IMR-90 (cell line): Measurements from ENCODE around the gene NTSR1. TPM values are rescaled to one million over a fixed set of nuclear protein-coding genes. Genes with fewer than 3 reads are reported as not detected.
A peak's percentile ranks its signal among the peaks of the same experiment; 100 is the strongest.

ENCODE experiments used
- ATAC-seq: fragments of 200-7000 bp; cut with Tn5 transposase; 2 replicates; pipeline ENCODE4 v1.9.1; 2020; ENCODE audit warnings: low read depth, mild to moderate bottlenecking, moderate library complexity
- BruUV-seq: library from RNA; stranded (reverse); fragments of 400-500 nt; replicated peaks from 2 replicates; lab custom pipeline; 2021; lab: Mats Ljungman, UMichigan
- CTCF ChIA-PET: fragments of 300-600 bp; formaldehyde crosslinking; extraction: SDS; loops from one replicate; lab custom pipeline; 2021; ENCODE audit warnings: antibody characterized with exemption; lab: Yijun Ruan, JAX
- POLR2A ChIA-PET: fragments of 300-600 bp; sonication (Branson Sonifier 250); formaldehyde crosslinking; loops from one replicate; lab custom pipeline; 2022; ENCODE audit warnings: antibody characterized with exemption; ENCODE audit not compliant: unreplicated experiment; lab: Charles Lee
- DNase-seq: peaks from one replicate; pipeline ENCODE4 v3.0.0; 2013
- H2AFZ ChIP-seq: replicated peaks from 2 replicates; pipeline ENCODE3; 2013; ENCODE audit warnings: low read length, mild to moderate bottlenecking; ENCODE audit not compliant: poor library complexity
- H2AK5ac ChIP-seq: 2 replicates; pipeline ENCODE4 v1.6.1; 2013; ENCODE audit warnings: low read depth, low read length, inconsistent platforms
- H2AK9ac ChIP-seq: replicated peaks from 2 replicates; pipeline ENCODE3; 2013; ENCODE audit warnings: mild to moderate bottlenecking, low read depth, low read length, moderate library complexity; ENCODE audit not compliant: poor library complexity
- H2BK120ac ChIP-seq: 2 replicates; pipeline ENCODE4 v1.6.1; 2013; ENCODE audit warnings: low read depth, low read length, inconsistent platforms
- H2BK15ac ChIP-seq: 3 replicates; pipeline ENCODE4 v1.6.1; 2013; ENCODE audit warnings: low read depth, low read length, inconsistent platforms
- H2BK20ac ChIP-seq: 2 replicates; pipeline ENCODE4 v1.6.1; 2013; ENCODE audit warnings: low read depth, mild to moderate bottlenecking, inconsistent platforms, low read length, moderate library complexity
- H2BK5ac ChIP-seq: 2 replicates; pipeline ENCODE4 v1.6.1; 2013; ENCODE audit warnings: mild to moderate bottlenecking, low read depth, low read length, inconsistent platforms; ENCODE audit not compliant: poor library complexity, severe bottlenecking
- H3K14ac ChIP-seq: replicated peaks from 2 replicates; pipeline ENCODE4 v1.6.1; 2013; ENCODE audit warnings: low read depth, low read length, inconsistent platforms
- H3K18ac ChIP-seq: 2 replicates; pipeline ENCODE4 v1.6.1; 2013; ENCODE audit warnings: low read depth, low read length, control low read depth
- H3K23ac ChIP-seq: 2 replicates; pipeline ENCODE4 v1.6.1; 2013; ENCODE audit warnings: low read depth, low read length, inconsistent platforms
- H3K27ac ChIP-seq: 2 replicates; pipeline ENCODE4 v1.5.1; 2013; ENCODE audit warnings: mild to moderate bottlenecking, control low read depth, low read length; ENCODE audit not compliant: insufficient read depth
- H3K27me3 ChIP-seq: 2 replicates; pipeline ENCODE4 v1.6.1; 2013; ENCODE audit warnings: low read length; ENCODE audit not compliant: control insufficient read depth, insufficient read depth
- H3K36me3 ChIP-seq: 2 replicates; pipeline ENCODE4 v1.6.1; 2013; ENCODE audit warnings: low read length, mixed read lengths; ENCODE audit not compliant: control insufficient read depth, insufficient read depth
- H3K4ac ChIP-seq: 2 replicates; pipeline ENCODE4 v1.6.1; 2013; ENCODE audit warnings: low read depth, low read length, inconsistent platforms
- H3K4me1 ChIP-seq: 2 replicates; pipeline ENCODE4 v1.6.1; 2013; ENCODE audit warnings: low read length, mixed read lengths; ENCODE audit not compliant: control insufficient read depth, insufficient read depth
- H3K4me2 ChIP-seq: 2 replicates; pipeline ENCODE4 v1.6.1; 2013; ENCODE audit warnings: low read depth, mild to moderate bottlenecking, control low read depth, low read length, moderate library complexity
- H3K4me3 ChIP-seq: 2 replicates; pipeline ENCODE4 v1.5.1; 2013; ENCODE audit warnings: low read depth, mild to moderate bottlenecking, control low read depth, low read length, moderate library complexity; ENCODE audit not compliant: insufficient read depth
- H3K56ac ChIP-seq: 2 replicates; pipeline ENCODE4 v1.6.1; 2013; ENCODE audit warnings: low read length, inconsistent platforms; ENCODE audit not compliant: insufficient read depth; ENCODE audit errors: extremely low read depth
- H3K79me1 ChIP-seq, 2 experiments: 2 replicates each; pipeline ENCODE4 v1.6.1; 2013; ENCODE audit warnings: low read length in 2 of 2, inconsistent platforms in 1 of 2, low read depth in 1 of 2
- H3K9ac ChIP-seq: 2 replicates; pipeline ENCODE4 v1.6.1; 2013; ENCODE audit warnings: low read depth, low read length, control low read depth
- H3K9me1 ChIP-seq: 2 replicates; pipeline ENCODE4 v1.6.1; 2013; ENCODE audit warnings: low read length, inconsistent platforms; ENCODE audit not compliant: insufficient read depth
- H3K9me3 ChIP-seq: 2 replicates; pipeline ENCODE4 v1.6.1; 2013; ENCODE audit warnings: low read length; ENCODE audit not compliant: control insufficient read depth, insufficient read depth
- H4K20me1 ChIP-seq: 2 replicates; pipeline ENCODE4 v1.6.1; 2013; ENCODE audit warnings: low read length, inconsistent platforms; ENCODE audit not compliant: insufficient read depth
- H4K5ac ChIP-seq: 2 replicates; pipeline ENCODE4 v1.6.1; 2013; ENCODE audit warnings: mild to moderate bottlenecking, low read depth, low read length, control low read depth
- H4K8ac ChIP-seq, 2 experiments: 2 replicates each; pipeline ENCODE4 v1.6.1; 2013; ENCODE audit warnings: low read depth in 2 of 2, low read length in 2 of 2, control low read depth in 1 of 2, inconsistent platforms in 1 of 2
- H4K91ac ChIP-seq: 2 replicates; pipeline ENCODE4 v1.6.1; 2013; ENCODE audit warnings: low read depth, low read length, inconsistent platforms; ENCODE audit not compliant: insufficient read depth
- BHLHE40 ChIP-seq: fragments of 150-350 bp; IDR thresholded peaks from 2 replicates; pipeline ENCODE4 v1.6.1; 2016; ENCODE audit warnings: mild to moderate bottlenecking, low read depth, low read length
- CEBPB ChIP-seq: IDR thresholded peaks from 2 replicates; pipeline ENCODE4 v1.6.1; 2012; ENCODE audit warnings: low read depth, low read length, improper control_type of control experiment
- CHD1 ChIP-seq: IDR thresholded peaks from 2 replicates; pipeline ENCODE4 v1.6.1; 2012; ENCODE audit warnings: low read depth, low read length, improper control_type of control experiment
- ELK1 ChIP-seq: fragments of 150-350 bp; IDR thresholded peaks from 2 replicates; pipeline ENCODE4 v1.6.1; 2016; ENCODE audit warnings: low read depth, mild to moderate bottlenecking, low read length, moderate library complexity, borderline replicate concordance
- FOS ChIP-seq: fragments of 150-350 bp; IDR thresholded peaks from 2 replicates; pipeline ENCODE4 v1.6.1; 2016; ENCODE audit warnings: low read depth, low read length
- MAFK ChIP-seq: IDR thresholded peaks from 2 replicates; pipeline ENCODE4 v1.6.1; 2012; ENCODE audit warnings: low read depth, low read length, improper control_type of control experiment
- MXI1 ChIP-seq: IDR thresholded peaks from 2 replicates; pipeline ENCODE4 v1.6.1; 2012; ENCODE audit warnings: low read depth, mild to moderate bottlenecking, low read length, moderate library complexity, borderline replicate concordance
- NFE2L2 ChIP-seq: fragments of 150-350 bp; IDR thresholded peaks from 2 replicates; pipeline ENCODE4 v1.6.1; 2016; ENCODE audit warnings: low read depth, mild to moderate bottlenecking, low read length
- POLR2A ChIP-seq: IDR thresholded peaks from 2 replicates; pipeline ENCODE4 v1.6.1; 2012; ENCODE audit warnings: mild to moderate bottlenecking, low read depth, low read length
- RAD21 ChIP-seq: IDR thresholded peaks from 2 replicates; pipeline ENCODE4 v1.6.1; 2012; ENCODE audit warnings: low read length, improper control_type of control experiment
- RCOR1 ChIP-seq: IDR thresholded peaks from 2 replicates; pipeline ENCODE4 v1.6.1; 2012; ENCODE audit warnings: mild to moderate bottlenecking, low read length, improper control_type of control experiment; ENCODE audit not compliant: insufficient replicate concordance
- SMC3 ChIP-seq: fragments of 150-350 bp; IDR thresholded peaks from 2 replicates; pipeline ENCODE4 v1.6.1; 2016; ENCODE audit warnings: low read depth, mild to moderate bottlenecking, antibody characterized with exemption, low read length, moderate library complexity
- USF2 ChIP-seq: fragments of 150-350 bp; IDR thresholded peaks from 2 replicates; pipeline ENCODE4 v1.6.1; 2017; ENCODE audit warnings: mild to moderate bottlenecking, antibody characterized with exemption, low read length, low read depth
- WGBS, 2 experiments: methylation state at CpG; one replicate each; pipeline versions ENCODE4 v1.1.5 to v1.1.7; 2013; ENCODE audit warnings: missing lambda C conversion rate in 2 of 2; ENCODE audit not compliant: insufficient read length in 1 of 2; ENCODE audit errors: extremely low coverage in 2 of 2; 5-methylcytosine and 5-hydroxymethylcytosine counted together
- dilution Hi-C: fragments of 300-500 bp; cut with HindIII; formaldehyde crosslinking; loops from one replicate; pipeline ENCODE4 v1.14.3; 2018; ENCODE audit warnings: low sequenced_read_pairs; ENCODE audit not compliant: unreplicated experiment
- in situ Hi-C: fragments of 300-500 bp; cut with MboI; formaldehyde crosslinking; loops from 3 replicates; pipeline ENCODE4 v1.14.3; 2019; ENCODE audit warnings: low sequenced_read_pairs, inconsistent platforms, mixed read lengths
- intact Hi-C: fragments of 100-400 bp; cut with micrococcal nuclease; formaldehyde crosslinking; loops from 2 replicates; pipeline ENCODE4 v1.10.0; 2022
- polyA plus RNA-seq, 3 experiments: library from polyadenylated mRNA; depleted of rRNA; stranded (reverse); fragments of >200 nt; gene quantifications; 2 replicates each; pipeline ENCODE4 v1.2.3, GENCODE V29; 2012; ENCODE audit warnings: low replicate concordance in 1 of 3
- total RNA-seq: library from RNA; depleted of rRNA; stranded (reverse); fragments of >200 nt; gene quantifications from 2 replicates; pipeline ENCODE4 v1.2.3, GENCODE V29; 2012

The NTSR1 gene
- total and polyA plus RNA-seq, 2 of the 4 experiments (the other 2 are of a cell fraction): 0.54 to 1.8 TPM

- no peak; the same call in 1 of the 2 replicates for TF ChIP-seq BHLHE40
- TF ChIP-seq CHD1: no peak
Measured at GRCh38 chr20:62794007-62794724, 85.5 kb downstream of the NTSR1 start (continued).

- 1% methylated on average over 39 of the region's 68 CpGs; no CpG with 5 or more reads in 1 of the 2 experiments for WGBS, 2 experiments
- Histone ChIP-seq H3K4me2 (peak overlapping the region; percentile 93), H4K8ac (peak overlapping the region; percentile 54 to 71; a peak in 2 of 4 replicates), H3K9ac (peak overlapping the region; percentile 51; the same call in 1 of the 2 replicates), H2BK20ac (no peak overlapping the region), H3K27me3 (no peaks in the 10 kb centered on the region), H3K18ac (no peak overlapping the region), H4K20me1 (peaks cover 20% of the 10 kb centered on the region), H3K14ac (peak overlapping the region; percentile 66; the same call in 1 of the 2 replicates), H4K91ac (peak overlapping the region; percentile 67; the same call in 1 of the 2 replicates), H3K27ac (peak overlapping the region; percentile 46; the same call in 1 of the 2 replicates), H2AK5ac (peak overlapping the region; percentile 44; the same call in 1 of the 2 replicates), H3K79me1 (peaks cover 11 to 19% of the 10 kb centered on the region in 2 experiments), H3K23ac (peak overlapping the region; percentile 54), H2BK5ac (peak overlapping the region; percentile 71), H3K4me1 (peaks cover 25% of the 10 kb centered on the region), H2AFZ (peak overlapping the region; percentile 98), H3K9me1 (peaks cover 14% of the 10 kb centered on the region), H3K4me3 (peak overlapping the region; percentile 62), H2AK9ac (peak overlapping the region; percentile 94), H3K4ac (peak overlapping the region; percentile 64; the same call in 1 of the 2 replicates), H2BK15ac (no peak overlapping the region; the same call in 2 of the 3 replicates), H3K56ac (no peak overlapping the region; the same call in 1 of the 2 replicates), H3K9me3 (no peaks in the 10 kb centered on the region), H3K36me3 (peaks cover 20% of the 10 kb centered on the region; the same call in 1 of the 2 replicates), H4K5ac (no peak overlapping the region), H2BK120ac (peak overlapping the region; percentile 45)
- DNase-seq (peak; percentile 49), ATAC-seq (peak; percentile 4)
- BruUV-seq: no TSS peak
- in situ Hi-C loops (no loop called here), dilution Hi-C loops (no loop called here), intact Hi-C loops (no loop called here)
- ChIA-PET CTCF (no interaction called here), POLR2A (no interaction called here)
- TF ChIP-seq ELK1 (no peak), MAFK (no peak), BHLHE40 (no peak), POLR2A (no peak), FOS (no peak), USF2 (no peak), RCOR1 (no peak), NFE2L2 (no peak), RAD21 (no peak), CHD1 (no peak), SMC3 (no peak), MXI1 (no peak), CEBPB (no peak)
Measured at GRCh38 chr20:62795023-62795761, 86.6 kb downstream of the NTSR1 start.
